SK-N-SH treated with all-trans-retinoic acid at 6 μM for 48 hours (cell line): ENCODE results near the gene GTPBP3.

ENCODE experiments used
- ARNTL ChIP-seq: fragments of 450-650 bp; formaldehyde crosslinking; IDR thresholded peaks from 2 replicates; pipeline ENCODE4 v1.5.0; 2020; ENCODE audit warnings: low read depth, mild to moderate bottlenecking, moderate library complexity, borderline replicate concordance
- BACH2 ChIP-seq: fragments of 250-450 bp; sonication (Bioruptor Pico); IDR thresholded peaks from 2 replicates; pipeline ENCODE4 v1.9.0; 2021; ENCODE audit warnings: mild to moderate bottlenecking, borderline replicate concordance
- CREB5 ChIP-seq: fragments of 250-450 bp; sonication (Bioruptor Pico); IDR thresholded peaks from 2 replicates; pipeline ENCODE4 v1.5.1; 2020; ENCODE audit warnings: low read depth, mild to moderate bottlenecking, moderate library complexity
- PATZ1 ChIP-seq: fragments of 250-450 bp; sonication (Bioruptor Pico); IDR thresholded peaks from 2 replicates; pipeline ENCODE4 v1.8.0; 2020; ENCODE audit warnings: mild to moderate bottlenecking, moderate library complexity, borderline replicate concordance
- PPARA ChIP-seq: fragments of 250-450 bp; sonication (Bioruptor Pico); IDR thresholded peaks from 2 replicates; pipeline ENCODE4 v1.5.0; 2020; ENCODE audit warnings: mild to moderate bottlenecking, borderline replicate concordance
- ZC3H10 ChIP-seq: fragments of 250-450 bp; sonication (Bioruptor Pico); IDR thresholded peaks from 2 replicates; pipeline ENCODE4 v1.5.1; 2021; ENCODE audit warnings: mild to moderate bottlenecking, moderate library complexity
- ZFP3 ChIP-seq: fragments of 250-450 bp; sonication (Bioruptor Pico); IDR thresholded peaks from 2 replicates; pipeline ENCODE4 v1.5.0; 2020; ENCODE audit warnings: mild to moderate bottlenecking, moderate library complexity
- ZNF8 ChIP-seq: fragments of 450-650 bp; formaldehyde crosslinking; IDR thresholded peaks from 2 replicates; pipeline ENCODE4 v1.5.0; 2020; ENCODE audit warnings: mild to moderate bottlenecking, moderate library complexity

- no peak for TF ChIP-seq ZFP3 (CRISPR knock-in tag)
- no peak for TF ChIP-seq ZC3H10 (CRISPR knock-in tag)
- TF ChIP-seq ZNF8, result no peak
- no peak for TF ChIP-seq CREB5 (CRISPR knock-in tag)
- TF ChIP-seq PATZ1, result no peak
- no peak for TF ChIP-seq BACH2 (CRISPR knock-in tag)
- no peak for TF ChIP-seq ARNTL (CRISPR knock-in tag)
- no peak for TF ChIP-seq PPARA (CRISPR knock-in tag)
These were observed 8.6 kb upstream of the GTPBP3 start for GRCh38 chr19:17328517-17329365.
